Gastroesophageal sphincter (tissue), 4 donors: ENCODE results near the gene IER5L. TPM values are rescaled to one million over a fixed set of nuclear protein-coding genes. Genes with fewer than 3 reads are reported as not detected.

Source experiments
- ATAC-seq: fragments of 150-250 bp; one replicate; pipeline ENCODE4 v1.9.1; 2016; ENCODE audit warnings: mild to moderate bottlenecking, moderate library complexity
- H3K27ac ChIP-seq, 4 donors: fragments of 200-600 bp; sonication (generic) in 3 of 4; 1 replicate in 3 of 4; 2 replicates in 1 of 4; pipeline ENCODE4 v1.5.1; 2016 to 2019
- H3K27me3 ChIP-seq: fragments of 200-600 bp; sonication (generic); one replicate; pipeline ENCODE4 v1.5.1; 2019
- H3K36me3 ChIP-seq, 2 donors: fragments of 200-600 bp; sonication (generic); one replicate each; pipeline ENCODE4 v1.5.1; 2019; ENCODE audit warnings: control low read depth in 1 of 2
- H3K4me1 ChIP-seq, 3 donors: fragments of 200-600 bp; sonication (generic); 1 replicate in 2 of 3; 2 replicates in 1 of 3; pipeline ENCODE4 v1.5.1; 2016 to 2019; ENCODE audit warnings: control low read depth in 2 of 3
- H3K4me3 ChIP-seq, 2 donors: fragments of 200-600 bp; sonication (generic); one replicate each; pipeline ENCODE4 v1.5.1; 2019; ENCODE audit warnings: mild to moderate bottlenecking in 1 of 2, moderate library complexity in 1 of 2
- H3K9me3 ChIP-seq, 3 donors: fragments of 200-600 bp; sonication (generic); one replicate each; pipeline ENCODE4 v1.5.1; 2017 to 2019; ENCODE audit warnings: control low read depth in 2 of 3
- EP300 ChIP-seq: sonication (generic); formaldehyde crosslinking; IDR thresholded peaks from one replicate; pipeline ENCODE4 v1.6.1; 2017; ENCODE audit warnings: antibody characterized with exemption, mild to moderate bottlenecking
- POLR2A ChIP-seq, 2 donors: fragments of 450-650 bp; IDR thresholded peaks; one replicate each; pipeline ENCODE4 v1.6.1; 2017; ENCODE audit warnings: antibody characterized with exemption in 2 of 2, mild to moderate bottlenecking in 2 of 2, moderate library complexity in 1 of 2
- POLR2AphosphoS5 ChIP-seq: sonication (generic); formaldehyde crosslinking; IDR thresholded peaks from one replicate; pipeline ENCODE4 v1.6.1; 2017; ENCODE audit warnings: antibody characterized with exemption
- WGBS, 2 donors: methylation state at CpG; one replicate each; pipeline ENCODE4 v1.1.5; 2018; ENCODE audit warnings: low coverage in 1 of 2; 5-methylcytosine and 5-hydroxymethylcytosine counted together
- total RNA-seq, 4 donors: library from RNA; depleted of rRNA; stranded (reverse); fragments of >200 nt; gene quantifications; one replicate each; pipeline ENCODE4 v1.1.0, GENCODE V29; 2016
- TF ChIP-seq, protein P1 (sequence below), 4 experiments: fragments of 200-600 bp in 2 of 4; fragments of 450-650 bp in 2 of 4; sonication (generic) in 1 of 4; IDR thresholded peaks; one replicate each; pipeline ENCODE4 v1.5.1; 2017 to 2019; ENCODE audit warnings: antibody characterized with exemption in 4 of 4, mild to moderate bottlenecking in 2 of 4, moderate library complexity in 2 of 4

Gene IER5L
- total RNA-seq = 10 to 100 TPM in 2 of 4 donors, 1 to 10 TPM in 2; 7.4 to 14.3 (median 10.4) TPM

DNA sequence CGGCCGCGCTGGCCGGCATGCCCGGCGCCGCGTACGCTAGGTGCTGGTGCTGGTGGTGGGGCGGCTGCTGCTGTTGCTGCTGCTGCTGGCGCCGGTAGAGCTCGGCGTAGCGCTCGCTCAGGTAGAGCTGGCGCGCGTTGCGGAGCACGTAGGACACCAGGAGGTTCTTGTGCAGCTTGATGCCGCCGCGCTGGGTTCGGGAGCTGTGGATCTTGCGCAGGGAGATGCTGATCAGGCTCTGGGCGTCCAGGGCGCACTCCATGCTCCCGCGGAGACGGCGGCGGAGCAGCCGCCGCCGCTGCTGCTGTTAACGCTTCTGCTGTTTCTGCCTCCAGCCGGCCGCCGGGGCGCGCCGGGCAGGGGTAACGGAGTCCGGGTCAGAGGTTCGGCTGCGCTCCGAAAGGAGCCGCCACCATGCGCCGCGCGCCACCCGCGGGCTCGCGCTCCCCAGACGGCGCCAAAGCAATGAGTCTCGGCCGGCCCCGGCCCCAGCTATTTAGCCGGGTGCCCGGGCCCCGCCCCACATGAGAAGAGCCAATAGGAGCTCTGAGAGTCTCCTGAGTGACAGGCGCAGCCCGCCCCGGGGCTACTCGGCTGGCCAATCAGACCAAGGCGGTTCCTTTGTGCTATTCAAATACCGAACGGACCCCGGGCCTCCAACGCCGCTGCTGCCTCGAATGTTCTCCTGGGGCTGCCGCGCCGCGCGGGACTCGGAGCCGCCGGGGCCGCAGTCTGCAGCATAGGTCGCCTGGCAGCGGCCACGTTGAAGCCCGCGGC is at the start of gene IER5L:
IER5L (minus strand) TSS at position 471 of the 777 bp plus-strand sequence; CDS start at position 262, 209 bp downstream.
- H3K9me3 ChIP-seq = no peaks in the 10 kb centered on the region
- peak within 1 kb of the TSS; percentile 92 to 95 for H3K4me3 ChIP-seq
- peak; percentile 88 for ATAC-seq
- TF ChIP-seq POLR2AphosphoS5 (peak; percentile 99), POLR2A (IDR thresholded peaks at IDR 0.05) (peak; percentile 97 to 98), EP300 (no peak)
- TF ChIP-seq, protein P1, sequence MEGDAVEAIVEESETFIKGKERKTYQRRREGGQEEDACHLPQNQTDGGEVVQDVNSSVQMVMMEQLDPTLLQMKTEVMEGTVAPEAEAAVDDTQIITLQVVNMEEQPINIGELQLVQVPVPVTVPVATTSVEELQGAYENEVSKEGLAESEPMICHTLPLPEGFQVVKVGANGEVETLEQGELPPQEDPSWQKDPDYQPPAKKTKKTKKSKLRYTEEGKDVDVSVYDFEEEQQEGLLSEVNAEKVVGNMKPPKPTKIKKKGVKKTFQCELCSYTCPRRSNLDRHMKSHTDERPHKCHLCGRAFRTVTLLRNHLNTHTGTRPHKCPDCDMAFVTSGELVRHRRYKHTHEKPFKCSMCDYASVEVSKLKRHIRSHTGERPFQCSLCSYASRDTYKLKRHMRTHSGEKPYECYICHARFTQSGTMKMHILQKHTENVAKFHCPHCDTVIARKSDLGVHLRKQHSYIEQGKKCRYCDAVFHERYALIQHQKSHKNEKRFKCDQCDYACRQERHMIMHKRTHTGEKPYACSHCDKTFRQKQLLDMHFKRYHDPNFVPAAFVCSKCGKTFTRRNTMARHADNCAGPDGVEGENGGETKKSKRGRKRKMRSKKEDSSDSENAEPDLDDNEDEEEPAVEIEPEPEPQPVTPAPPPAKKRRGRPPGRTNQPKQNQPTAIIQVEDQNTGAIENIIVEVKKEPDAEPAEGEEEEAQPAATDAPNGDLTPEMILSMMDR (IDR thresholded peaks at IDR 0.05) = peak in 2 of 4 experiments; percentile 19 to 29
- peaks cover 2 to 48% (median 19%) of the 10 kb centered on the region in 3 donors for H3K4me1 ChIP-seq
- peak within 1 kb of the TSS; percentile 93 to 100 (median 98) for H3K27ac ChIP-seq
- no CpG with 5 or more reads among the region's 90 CpGs for WGBS, 2 donors
- H3K27me3 ChIP-seq = no peaks in the 10 kb centered on the region
- no peaks in the 10 kb centered on the region for H3K36me3 ChIP-seq

DNA sequence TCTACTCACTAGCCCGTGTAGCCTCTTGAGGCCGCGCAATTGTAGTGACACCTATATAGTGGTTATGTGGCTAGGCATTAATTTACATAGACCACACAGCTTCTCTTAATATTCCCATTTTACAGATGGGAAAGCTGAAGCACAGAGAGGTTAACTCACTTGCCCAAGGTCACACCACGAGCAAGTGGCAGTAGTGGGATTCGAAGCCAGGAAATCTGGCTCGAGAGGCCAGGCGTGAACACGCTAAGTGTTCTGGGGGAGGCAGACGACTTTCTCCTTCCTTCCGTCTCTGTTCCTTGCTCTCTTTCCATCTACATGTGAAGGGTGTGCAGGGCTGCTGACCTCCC is 49.8 kb upstream of the IER5L start:
- H3K9me3 ChIP-seq = no peaks in the 10 kb centered on the region
- H3K4me1 ChIP-seq = peaks cover 0 to 18% (median 0%) of the 10 kb centered on the region in 3 donors
- H3K27ac ChIP-seq = no peak overlapping the region
- WGBS, 2 donors = 70 to 94% methylated on average over 2 to 7 of the region's 10 CpGs
- no peaks in the 10 kb centered on the region for H3K27me3 ChIP-seq
- TF ChIP-seq, protein P1 (IDR thresholded peaks at IDR 0.05) = no peak
- TF ChIP-seq POLR2A (IDR thresholded peaks at IDR 0.05) (no peak), POLR2AphosphoS5 (no peak), EP300 (no peak)
- H3K4me3 ChIP-seq = no peak overlapping the region
- H3K36me3 ChIP-seq = no peaks in the 10 kb centered on the region
- ATAC-seq = no peak

DNA sequence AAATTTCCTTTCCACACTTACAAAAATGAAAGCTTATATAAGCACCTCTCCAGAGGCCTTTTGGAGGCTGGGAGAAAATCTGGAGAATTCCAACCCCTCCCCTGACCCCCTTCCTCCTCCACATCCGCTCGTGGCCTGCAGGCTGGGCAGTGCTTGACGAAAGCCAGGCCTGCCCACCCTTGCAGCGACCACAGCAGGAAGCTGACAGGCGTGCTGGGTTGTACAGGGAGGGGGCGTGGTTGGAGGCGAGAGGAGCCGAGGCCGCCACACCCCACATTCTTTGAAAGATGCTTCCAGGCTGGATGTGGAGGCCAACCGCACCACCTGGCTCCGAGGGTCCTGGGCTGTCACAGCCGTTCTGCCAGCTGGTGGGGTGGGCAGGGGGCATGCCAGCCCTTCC is 47.8 kb upstream of the IER5L start:
- Histone ChIP-seq H3K36me3 (no peaks in the 10 kb centered on the region), H3K27me3 (no peaks in the 10 kb centered on the region), H3K9me3 (no peaks in the 10 kb centered on the region), H3K27ac (peak overlapping the region in 3 of 4 donors; percentile 38 to 65 (median 43)), H3K4me3 (no peak overlapping the region), H3K4me1 (peaks cover 0 to 18% (median 0%) of the 10 kb centered on the region in 3 donors)
- peak; percentile 83 for ATAC-seq
- no CpG with 5 or more reads among the region's 12 CpGs for WGBS, 2 donors
- TF ChIP-seq, protein P1 (IDR thresholded peaks at IDR 0.05) = peak in 1 of 4 experiments; percentile 15
- TF ChIP-seq POLR2A (IDR thresholded peaks at IDR 0.05) (no peak), EP300 (no peak), POLR2AphosphoS5 (peak; percentile 49)

DNA sequence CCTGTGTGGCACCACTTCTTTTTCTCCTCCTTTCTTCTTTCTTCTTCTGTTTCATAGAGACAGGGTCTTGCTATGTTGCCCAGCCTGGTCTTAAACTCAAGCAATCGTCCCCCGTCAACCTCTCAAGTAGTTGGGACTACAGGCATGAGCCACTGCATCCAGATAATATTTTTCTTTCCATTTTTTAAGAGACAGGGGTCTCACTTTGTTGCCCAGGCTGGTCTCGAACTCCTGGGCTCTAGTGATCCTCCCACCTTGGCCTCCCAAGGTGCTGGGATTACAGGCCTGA is 47.4 kb upstream of the IER5L start:
- Histone ChIP-seq H3K36me3 (no peaks in the 10 kb centered on the region), H3K27ac (peak overlapping the region in 3 of 4 donors; percentile 38 to 65 (median 40)), H3K27me3 (no peaks in the 10 kb centered on the region), H3K9me3 (no peaks in the 10 kb centered on the region), H3K4me3 (no peak overlapping the region), H3K4me1 (peaks cover 0 to 18% (median 0%) of the 10 kb centered on the region in 3 donors)
- 66 to 83% methylated on average over 1 to 3 of the region's 3 CpGs for WGBS, 2 donors
- no peak for ATAC-seq
- no peak for TF ChIP-seq POLR2AphosphoS5
- no peak for TF ChIP-seq EP300
- TF ChIP-seq, protein P1 (IDR thresholded peaks at IDR 0.05) = no peak
- TF ChIP-seq POLR2A (IDR thresholded peaks at IDR 0.05) = no peak
